Gastrocnemius medialis (tissue), 4 donors: ENCODE results near the gene IL18RAP. TPM values are rescaled to one million over a fixed set of nuclear protein-coding genes. Genes with fewer than 3 reads are reported as not detected.

Experiments used
- ATAC-seq, 2 donors: fragments of 150-250 bp; one replicate each; pipeline ENCODE4 v1.9.1; 2016
- DNase-seq, 2 donors: peaks; one replicate each; pipeline ENCODE4 v3.0.0-alpha.2; 2019
- H3K27ac ChIP-seq, 4 donors: fragments of 200-600 bp; sonication (generic); 1 replicate in 1 of 4; 2 replicates in 3 of 4; pipeline ENCODE4 v1.5.1; 2016 to 2018; ENCODE audit warnings: mild to moderate bottlenecking in 2 of 4, moderate library complexity in 1 of 4
- H3K27me3 ChIP-seq, 3 donors: fragments of 200-600 bp; sonication (generic) in 2 of 3; 1 replicate in 1 of 3; 2 replicates in 2 of 3; pipeline versions ENCODE4 v1.5.1 to v1.6.0; 2016 to 2019; ENCODE audit warnings: mild to moderate bottlenecking in 1 of 3, moderate library complexity in 1 of 3
- H3K36me3 ChIP-seq, 2 donors: fragments of 200-600 bp; sonication (generic) in 1 of 2; one replicate each; pipeline ENCODE4 v1.5.1; 2017 to 2018
- H3K4me1 ChIP-seq, 2 donors: fragments of 200-600 bp; sonication (generic) in 1 of 2; one replicate each; pipeline ENCODE4 v1.5.1; 2016 to 2017; ENCODE audit warnings: mild to moderate bottlenecking in 2 of 2
- H3K4me3 ChIP-seq, 4 donors: fragments of 200-600 bp; sonication (generic) in 3 of 4; 1 replicate in 1 of 4; 2 replicates in 3 of 4; pipeline ENCODE4 v1.5.1; 2016 to 2019; ENCODE audit warnings: mild to moderate bottlenecking in 2 of 4
- H3K9me3 ChIP-seq, 3 donors: fragments of 200-600 bp; sonication (generic) in 2 of 3; 1 replicate in 1 of 3; 2 replicates in 2 of 3; pipeline ENCODE4 v1.5.1; 2016 to 2019
- CTCF ChIP-seq, 5 experiments: fragments of 450-650 bp in 3 of 5; fragments of 200-600 bp in 2 of 5; sonication (generic) in 2 of 5; IDR thresholded peaks in 4 of 5; conservative IDR thresholded peaks in 1 of 5; 1 replicate in 4 of 5; 2 replicates in 1 of 5; pipeline ENCODE4 v1.5.1; 2016 to 2019; ENCODE audit warnings: antibody characterized with exemption in 5 of 5, mild to moderate bottlenecking in 3 of 5, moderate library complexity in 3 of 5
- POLR2A ChIP-seq, 2 donors: fragments of 450-650 bp; IDR thresholded peaks; one replicate each; pipeline ENCODE4 v1.6.1; 2017; ENCODE audit warnings: antibody characterized with exemption in 2 of 2, mild to moderate bottlenecking in 2 of 2, moderate library complexity in 2 of 2
- in situ Hi-C, 4 donors: fragments of 200-750 bp; cut with MboI; loops; one replicate each; pipeline versions ENCODE4 v1.15.0 to v1.8.0; 2017; ENCODE audit warnings: low sequenced_read_pairs in 4 of 4
- intact Hi-C: fragments of 100-400 bp; cut with DNase I; formaldehyde crosslinking; loops from one replicate; pipeline ENCODE4 v1.15.1; 2023; ENCODE audit warnings: low total_unique reads
- total RNA-seq, 4 donors: library from RNA; depleted of rRNA; stranded (reverse); fragments of >200 nt; gene quantifications; one replicate each; pipeline versions ENCODE4 v1.1.0 to v1.2.3, GENCODE V29; 2016

The IL18RAP gene
- total RNA-seq, 4 donors from 2014 or later: 0.29 to 1.9 TPM; not detected in 2

GRCh38 chr2:102486941-102487702 lies 64.2 kb downstream of the IL18RAP start:
- no peak for DNase-seq
- intact Hi-C loops (no loop called here), in situ Hi-C loops (no loop called here)
- Histone ChIP-seq H3K9me3 (no peaks in the 10 kb centered on the region), H3K36me3 (no peaks in the 10 kb centered on the region), H3K4me1 (peaks cover 5 to 9% of the 10 kb centered on the region in 2 donors), H3K27ac (no peak overlapping the region), H3K27me3 (no peaks in the 10 kb centered on the region), H3K4me3 (no peak overlapping the region)
- ATAC-seq: no peak
- TF ChIP-seq CTCF (IDR thresholded peaks at IDR 0.05 in 4 of 5, conservative IDR thresholded peaks at IDR 0.05 in 1 of 5) (no peak), POLR2A (IDR thresholded peaks at IDR 0.05) (no peak)

GRCh38 chr2:102487761-102488462 lies 65.0 kb downstream of the IL18RAP start:
- no peaks in the 10 kb centered on the region for H3K36me3 ChIP-seq
- no peaks in the 10 kb centered on the region for H3K9me3 ChIP-seq
- TF ChIP-seq CTCF (IDR thresholded peaks at IDR 0.05 in 4 of 5, conservative IDR thresholded peaks at IDR 0.05 in 1 of 5) (no peak), POLR2A (IDR thresholded peaks at IDR 0.05) (no peak)
- intact Hi-C loops: no loop called here
- H3K4me1 ChIP-seq: peaks cover 5 to 9% of the 10 kb centered on the region in 2 donors
- H3K27me3 ChIP-seq: no peaks in the 10 kb centered on the region
- H3K4me3 ChIP-seq: no peak overlapping the region
- DNase-seq: no peak
- no peak overlapping the region for H3K27ac ChIP-seq
- no peak for ATAC-seq
- in situ Hi-C loops: no loop called here

GRCh38 chr2:102489646-102490045 lies 66.7 kb downstream of the IL18RAP start:
- Histone ChIP-seq H3K27ac (no peak overlapping the region), H3K36me3 (no peaks in the 10 kb centered on the region), H3K9me3 (no peaks in the 10 kb centered on the region), H3K4me1 (peaks cover 5 to 9% of the 10 kb centered on the region in 2 donors), H3K27me3 (no peaks in the 10 kb centered on the region), H3K4me3 (no peak overlapping the region)
- TF ChIP-seq POLR2A (IDR thresholded peaks at IDR 0.05): no peak
- no peak for TF ChIP-seq CTCF (IDR thresholded peaks at IDR 0.05 in 4 of 5, conservative IDR thresholded peaks at IDR 0.05 in 1 of 5)
- in situ Hi-C loops (no loop called here), intact Hi-C loops (no loop called here)
- ATAC-seq: no peak
- DNase-seq: no peak

GRCh38 chr2:102492006-102492405 lies 69.0 kb downstream of the IL18RAP start:
- Histone ChIP-seq H3K27ac (no peak overlapping the region), H3K36me3 (no peaks in the 10 kb centered on the region), H3K4me1 (no peaks in the 10 kb centered on the region), H3K27me3 (no peaks in the 10 kb centered on the region), H3K4me3 (no peak overlapping the region), H3K9me3 (no peaks in the 10 kb centered on the region)
- in situ Hi-C loops (no loop called here), intact Hi-C loops (no loop called here)
- no peak for TF ChIP-seq CTCF (IDR thresholded peaks at IDR 0.05 in 4 of 5, conservative IDR thresholded peaks at IDR 0.05 in 1 of 5)
- no peak for ATAC-seq
- no peak for DNase-seq
